CD14-positive monocyte (primary cell): ENCODE data around the gene AP1M2. TPM values are rescaled to one million over a fixed set of nuclear protein-coding genes. Genes with fewer than 3 reads are reported as not detected.

Experiments used
- DNase-seq, 3 donors: peaks; one replicate each; pipeline ENCODE4 v3.0.0-alpha.2; 2011 to 2022
- H2AFZ ChIP-seq: 2 replicates; pipeline ENCODE4 v1.6.0; 2012; ENCODE audit warnings: mild to moderate bottlenecking, low read depth, low read length, inconsistent platforms; ENCODE audit not compliant: insufficient read depth, poor library complexity, severe bottlenecking
- H3K27ac ChIP-seq, 2 donors: 1 replicate in 1 of 2; 2 replicates in 1 of 2; pipeline ENCODE4 v1.5.1; 2012 to 2013; ENCODE audit warnings: low read length in 2 of 2, control low read depth in 1 of 2, inconsistent platforms in 1 of 2, low read depth in 1 of 2, mild to moderate bottlenecking in 1 of 2
- H3K27me3 ChIP-seq, 2 donors: one replicate each; pipeline versions ENCODE4 v1.6.0 to v1.6.1; 2011 to 2013; ENCODE audit warnings: low read length in 2 of 2; ENCODE audit not compliant: control insufficient read depth in 2 of 2, insufficient read depth in 2 of 2
- H3K36me3 ChIP-seq, 2 donors: replicated peaks in 1 of 2; 1 replicate in 1 of 2; 2 replicates in 1 of 2; pipeline versions ENCODE4 v1.5.1 to v1.6.1; 2012 to 2013; ENCODE audit warnings: low read length in 2 of 2, control low read depth in 1 of 2, inconsistent platforms in 1 of 2, mild to moderate bottlenecking in 1 of 2; ENCODE audit not compliant: insufficient read depth in 2 of 2, control insufficient read depth in 1 of 2
- H3K4me1 ChIP-seq, 2 donors: 1 replicate in 1 of 2; 2 replicates in 1 of 2; pipeline versions ENCODE4 v1.5.1 to v1.6.1; 2012 to 2013; ENCODE audit warnings: low read length in 2 of 2, control low read depth in 1 of 2, inconsistent platforms in 1 of 2, mild to moderate bottlenecking in 1 of 2, moderate library complexity in 1 of 2; ENCODE audit not compliant: insufficient read depth in 2 of 2, control insufficient read depth in 1 of 2
- H3K4me2 ChIP-seq: replicated peaks from 2 replicates; pipeline ENCODE3; 2012; ENCODE audit warnings: low read length, moderate library complexity, mild to moderate bottlenecking; ENCODE audit not compliant: poor library complexity, severe bottlenecking; ENCODE audit errors: extremely low read depth
- H3K4me3 ChIP-seq, 3 experiments: fragments of 200-600 bp in 1 of 3; sonication (generic) in 1 of 3; replicated peaks in 1 of 3; 1 replicate in 2 of 3; 2 replicates in 1 of 3; pipeline ENCODE4 v1.5.1; 2011 to 2013; ENCODE audit warnings: low read length in 3 of 3, mild to moderate bottlenecking in 3 of 3, control low read depth in 2 of 3, low read depth in 2 of 3, inconsistent platforms in 1 of 3, moderate library complexity in 1 of 3
- H3K79me2 ChIP-seq: 2 replicates; pipeline ENCODE4 v1.6.0; 2012; ENCODE audit warnings: mild to moderate bottlenecking, control low read depth, inconsistent platforms, low read length, moderate library complexity; ENCODE audit not compliant: insufficient read depth
- H3K9ac ChIP-seq: 2 replicates; pipeline ENCODE4 v1.6.0; 2017; ENCODE audit warnings: low read length, mild to moderate bottlenecking; ENCODE audit not compliant: insufficient read depth, poor library complexity, severe bottlenecking
- H3K9me3 ChIP-seq, 2 donors: replicated peaks in 1 of 2; 1 replicate in 1 of 2; 2 replicates in 1 of 2; pipeline versions ENCODE4 v1.5.1 to v1.6.1; 2012 to 2013; ENCODE audit warnings: low read length in 2 of 2, control low read depth in 1 of 2; ENCODE audit not compliant: control insufficient read depth in 1 of 2, insufficient read depth in 1 of 2
- H4K20me1 ChIP-seq: 2 replicates; pipeline ENCODE4 v1.6.0; 2012; ENCODE audit warnings: mild to moderate bottlenecking, low read length, control low read depth, moderate library complexity; ENCODE audit not compliant: insufficient read depth
- H3K27ac Mint-ChIP-seq, 7 donors: one replicate each; pipeline ENCODE4 v1.8.0; 2020; ENCODE audit warnings: mild to moderate bottlenecking in 7 of 7, mixed read lengths in 7 of 7, moderate library complexity in 6 of 7, inconsistent platforms in 2 of 7
- H3K27me3 Mint-ChIP-seq, 3 donors: one replicate each; pipeline ENCODE4 v1.8.0; 2021 to 2022; ENCODE audit warnings: low read depth in 3 of 3, mild to moderate bottlenecking in 3 of 3, mixed read lengths in 3 of 3, moderate library complexity in 3 of 3, inconsistent platforms in 1 of 3
- H3K36me3 Mint-ChIP-seq, 2 donors: one replicate each; pipeline ENCODE4 v1.8.0; 2020; ENCODE audit warnings: mixed read lengths in 2 of 2, inconsistent platforms in 1 of 2, mild to moderate bottlenecking in 1 of 2
- H3K4me1 Mint-ChIP-seq: one replicate; pipeline ENCODE4 v1.8.0; 2020; ENCODE audit warnings: mild to moderate bottlenecking, mixed read lengths
- H3K4me3 Mint-ChIP-seq, 2 donors: one replicate each; pipeline ENCODE4 v1.8.0; 2020; ENCODE audit warnings: mild to moderate bottlenecking in 2 of 2, mixed read lengths in 2 of 2, moderate library complexity in 1 of 2
- H3K9me3 Mint-ChIP-seq, 7 donors: one replicate each; pipeline ENCODE4 v1.8.0; 2020 to 2022; ENCODE audit warnings: mixed read lengths in 7 of 7, mild to moderate bottlenecking in 6 of 7, moderate library complexity in 6 of 7, inconsistent platforms in 2 of 7
- CTCF ChIP-seq: fragments of 200-600 bp; IDR thresholded peaks from one replicate; pipeline ENCODE4 v1.8.0; 2022; ENCODE audit warnings: antibody characterized with exemption, mild to moderate bottlenecking
- WGBS: methylation state at CpG from one replicate; pipeline ENCODE4 v1.1.5; 2013; ENCODE audit warnings: missing lambda C conversion rate; ENCODE audit not compliant: insufficient coverage; 5-methylcytosine and 5-hydroxymethylcytosine counted together
- intact Hi-C, 2 donors: fragments of 100-400 bp; cut with micrococcal nuclease; formaldehyde crosslinking; loops; one replicate each; pipeline versions ENCODE4 v1.15.0 to v1.15.1; 2023
- polyA plus RNA-seq, 3 donors: library from polyadenylated mRNA; depleted of rRNA in 1 of 3; unstranded in 2 of 3; stranded (reverse) in 1 of 3; fragments of 300-500 nt in 2 of 3; fragments of >200 nt in 1 of 3; fragmentation: Illumina TruSeq in 2 of 3; gene quantifications; 1 replicate in 2 of 3; 2 replicates in 1 of 3; pipeline ENCODE4 v1.2.3, GENCODE V29; 2012 to 2021

AP1M2 gene
- polyA plus RNA-seq, 3 donors = 0.36 TPM; not detected in 2

GRCh38 chr19:10548746-10549276 is 38.3 kb downstream of the AP1M2 start:
- H3K9me3 ChIP-seq = peaks cover 0 to 4% of the 10 kb centered on the region in 2 donors
- intact Hi-C loops = no loop called here
- Mint-ChIP-seq H3K27me3 (peaks cover 0 to 3% (median 0%) of the 10 kb centered on the region in 3 donors), H3K4me3 (no peak overlapping the region), H3K4me1 (peaks cover 19% of the 10 kb centered on the region), H3K27ac (peak overlapping the region in 1 of 7 donors; percentile 58), H3K36me3 (peaks cover 50 to 68% of the 10 kb centered on the region in 2 donors), H3K9me3 (peaks cover 0 to 8% (median 1%) of the 10 kb centered on the region in 7 donors)
- H2AFZ ChIP-seq = no peak overlapping the region
- H3K36me3 ChIP-seq = peaks cover 52 to 69% of the 10 kb centered on the region in 2 donors
- peaks cover 37% of the 10 kb centered on the region for H4K20me1 ChIP-seq
- H3K27ac ChIP-seq = no peak overlapping the region
- H3K4me1 ChIP-seq = peaks cover 13 to 18% of the 10 kb centered on the region in 2 donors
- peaks cover 29% of the 10 kb centered on the region for H3K79me2 ChIP-seq
- TF ChIP-seq CTCF = no peak
- no peak overlapping the region for H3K4me3 ChIP-seq
- no peak for DNase-seq
- H3K9ac ChIP-seq = no peak overlapping the region
- 94% methylated on average over 17 of the region's 18 CpGs for WGBS
- H3K4me2 ChIP-seq = no peak overlapping the region
- no peaks in the 10 kb centered on the region for H3K27me3 ChIP-seq

- Mint-ChIP-seq H3K27me3 (peaks cover 0 to 3% (median 0%) of the 10 kb centered on the region in 3 donors), H3K4me1 (peaks cover 18% of the 10 kb centered on the region), H3K27ac (no peak overlapping the region), H3K9me3 (peaks cover 0 to 3% (median 0%) of the 10 kb centered on the region in 7 donors), H3K36me3 (peaks cover 34 to 48% of the 10 kb centered on the region in 2 donors), H3K4me3 (no peak overlapping the region)
- Histone ChIP-seq H3K9me3 (no peaks in the 10 kb centered on the region), H3K27ac (no peak overlapping the region), H2AFZ (no peak overlapping the region), H3K36me3 (peaks cover 33 to 49% of the 10 kb centered on the region in 2 donors), H3K79me2 (peaks cover 30% of the 10 kb centered on the region), H3K9ac (no peak overlapping the region), H3K4me3 (no peak overlapping the region), H3K4me2 (no peak overlapping the region), H3K4me1 (peaks cover 17 to 21% of the 10 kb centered on the region in 2 donors), H3K27me3 (no peaks in the 10 kb centered on the region), H4K20me1 (peaks cover 17% of the 10 kb centered on the region)
- WGBS = 97% methylated on average over 16 of the region's 17 CpGs
- DNase-seq = no peak
- TF ChIP-seq CTCF = no peak
- intact Hi-C loops = no loop called here
Observed at GRCh38 chr19:10546817-10547216, 40.3 kb downstream of the AP1M2 start.
